Activated effector memory CD4-positive, alpha-beta T cell treated with Interleukin-2 at 50 U/mL for 16 hours (primary cell): ENCODE data around the gene YY1.
"Not testable (repeated sequence)": the region's sequence is repeated elsewhere in the genome, so short reads cannot be mapped to it uniquely, and the experiment has no call there.

Source experiments
- DNase-seq: peaks from one replicate; pipeline ENCODE4 v3.0.0-alpha.2; 2020

The YY1 gene

GRCh38 chr14:100246809-100247428, 8.0 kb downstream of the YY1 start:
- no peak for DNase-seq

GRCh38 chr14:100250732-100251465, 12.0 kb downstream of the YY1 start:
- DNase-seq, result no peak

GRCh38 chr14:100252684-100253083, 13.7 kb downstream of the YY1 start:
- DNase-seq, result no peak

GRCh38 chr14:100256339-100256895, 17.5 kb downstream of the YY1 start:
- DNase-seq, result no peak

- DNase-seq, result no peak
Measured at GRCh38 chr14:100261621-100262020, 22.7 kb downstream of the YY1 start.

- DNase-seq, result no peak
Measured at GRCh38 chr14:100262545-100262944, 23.6 kb downstream of the YY1 start.

GRCh38 chr14:100263141-100263540, 24.2 kb downstream of the YY1 start:
- no peak for DNase-seq

GRCh38 chr14:100267990-100268389, 29.0 kb downstream of the YY1 start:
- no peak for DNase-seq

- DNase-seq, result no peak
Measured at GRCh38 chr14:100268591-100269207, 29.8 kb downstream of the YY1 start.

GRCh38 chr14:100271247-100271939, 32.4 kb downstream of the YY1 start:
- no peak for DNase-seq

GRCh38 chr14:100274250-100274649, 35.3 kb downstream of the YY1 start:
- DNase-seq, result no peak

- DNase-seq, result no peak
Measured at GRCh38 chr14:100275214-100275613, 36.3 kb downstream of the YY1 start.

GRCh38 chr14:100278702-100279101, 39.8 kb downstream of the YY1 start:
- no peak for DNase-seq

GRCh38 chr14:100279133-100279532, 40.2 kb downstream of the YY1 start:
- DNase-seq, result no peak

- no peak for DNase-seq
Measured at GRCh38 chr14:100279563-100279962, 40.6 kb downstream of the YY1 start.

- DNase-seq, result no peak
Measured at GRCh38 chr14:100281286-100282082, 42.5 kb downstream of the YY1 start.

GRCh38 chr14:100282083-100282350, 43.1 kb downstream of the YY1 start:
- DNase-seq, result no peak

- DNase-seq, result no peak
Measured at GRCh38 chr14:100282766-100283419, 43.9 kb downstream of the YY1 start.

- not testable (repeated sequence) for DNase-seq
Measured at GRCh38 chr14:100283436-100283835, 44.5 kb downstream of the YY1 start.

GRCh38 chr14:100283984-100284881, 45.3 kb downstream of the YY1 start:
- DNase-seq, result no peak
